NCI-H1930 (cell line): ENCODE measurements around the gene NELFB.
A peak's percentile ranks its signal among the peaks of the same experiment; 100 is the strongest.

ENCODE experiments used
- DNase-seq, 2 experiments: peaks; one replicate each; lab custom pipeline; 2025; lab: John Stamatoyannopoulos, UW

NELFB gene

GRCh38 chr9:137314561-137315560 is 59.7 kb downstream of the NELFB start:
- DNase-seq, result no peak

- no peak for DNase-seq
These were observed 60.5 kb downstream of the NELFB start for GRCh38 chr9:137315581-137316011.

- peak in 1 of 2 experiments; percentile 55 for DNase-seq
These were observed 61.2 kb downstream of the NELFB start for GRCh38 chr9:137316012-137316981.

- DNase-seq, result no peak
These were observed 62.0 kb downstream of the NELFB start for GRCh38 chr9:137317021-137317717.

GRCh38 chr9:137317718-137318511 is 62.8 kb downstream of the NELFB start:
- DNase-seq, result no peak

- no peak for DNase-seq
These were observed 63.5 kb downstream of the NELFB start for GRCh38 chr9:137318602-137319001.

- no peak for DNase-seq
These were observed 64.0 kb downstream of the NELFB start for GRCh38 chr9:137319011-137319738.

- DNase-seq, result no peak
These were observed 64.8 kb downstream of the NELFB start for GRCh38 chr9:137319739-137320551.

GRCh38 chr9:137320555-137321384 is 65.6 kb downstream of the NELFB start:
- no peak for DNase-seq

- DNase-seq, result no peak
These were observed 66.7 kb downstream of the NELFB start for GRCh38 chr9:137321726-137322361.
